Neural cell (in vitro differentiated cells): ENCODE results near the gene POMT2. TPM values are rescaled to one million over a fixed set of nuclear protein-coding genes. Genes with fewer than 3 reads are reported as not detected.

Source experiments
- H2AFZ ChIP-seq: fragments of 200-600, 300-800 bp; sonication (generic), shearing (Covaris generic); 2 replicates; pipeline ENCODE4 v1.6.0; 2014; ENCODE audit warnings: low read depth, mild to moderate bottlenecking, antibody characterized with exemption, low read length, moderate library complexity
- H3F3A ChIP-seq: fragments of 200-600 bp; shearing (Covaris generic); 2 replicates; pipeline ENCODE4 v1.6.1; 2016; ENCODE audit warnings: mild to moderate bottlenecking, moderate library complexity, mixed read lengths, antibody characterized with exemption, low read length; ENCODE audit not compliant: insufficient read depth, poor library complexity, severe bottlenecking
- H3K27ac ChIP-seq: fragments of 200-600, 300-800 bp; sonication (generic), shearing (Covaris generic); 2 replicates; pipeline ENCODE4 v1.5.1; 2014; ENCODE audit warnings: mild to moderate bottlenecking, low read length, moderate library complexity
- H3K27me3 ChIP-seq: fragments of 300-800, 200-600 bp; sonication (generic), shearing (Covaris generic); 2 replicates; pipeline ENCODE4 v1.6.0; 2014; ENCODE audit warnings: mild to moderate bottlenecking, low read depth, low read length, moderate library complexity; ENCODE audit not compliant: insufficient read depth
- H3K36me3 ChIP-seq: fragments of 300-800, 200-600 bp; sonication (generic), shearing (Covaris generic); 2 replicates; pipeline ENCODE4 v1.5.1; 2014; ENCODE audit warnings: mild to moderate bottlenecking, antibody characterized with exemption, low read length, moderate library complexity; ENCODE audit not compliant: insufficient read depth
- H3K4me2 ChIP-seq: fragments of 300-800, 200-600 bp; sonication (generic), shearing (Covaris generic); 2 replicates; pipeline ENCODE4 v1.6.0; 2014; ENCODE audit warnings: mild to moderate bottlenecking, low read length
- H3K4me3 ChIP-seq: fragments of 300-800, 200-600 bp; sonication (generic), shearing (Covaris generic); 2 replicates; pipeline ENCODE4 v1.5.1; 2014; ENCODE audit warnings: mild to moderate bottlenecking, low read length, moderate library complexity
- H3K79me2 ChIP-seq: fragments of 200-600 bp; shearing (Covaris generic); replicated peaks from 2 replicates; pipeline ENCODE4 v1.6.0; 2014; ENCODE audit warnings: mild to moderate bottlenecking, low read length, moderate library complexity; ENCODE audit not compliant: insufficient read depth
- H3K9ac ChIP-seq: fragments of 300-800, 200-600 bp; sonication (generic), shearing (Covaris generic); 2 replicates; pipeline ENCODE4 v1.6.1; 2016; ENCODE audit warnings: mild to moderate bottlenecking, low read length, mixed read lengths
- H3K9me2 ChIP-seq: fragments of 200-600 bp; shearing (Covaris generic); 2 replicates; pipeline ENCODE4 v1.6.1; 2016; ENCODE audit warnings: mild to moderate bottlenecking, low read length, mixed read lengths; ENCODE audit not compliant: insufficient read depth
- H3K9me3 ChIP-seq: fragments of 200-600, 300-800 bp; sonication (generic), shearing (Covaris generic); 2 replicates; pipeline ENCODE4 v1.6.1; 2016; ENCODE audit warnings: mild to moderate bottlenecking, mixed run types, low read length, moderate library complexity, mixed read lengths
- H4K20me1 ChIP-seq: fragments of 200-600 bp; shearing (Covaris generic); 2 replicates; pipeline ENCODE4 v1.6.1; 2016; ENCODE audit warnings: mild to moderate bottlenecking, mixed run types; ENCODE audit not compliant: insufficient read depth
- CTCF ChIP-seq: fragments of 450-650 bp; IDR thresholded peaks from 2 replicates; pipeline ENCODE4 v1.5.1; 2014; ENCODE audit warnings: antibody characterized with exemption, mild to moderate bottlenecking, moderate library complexity; ENCODE audit not compliant: poor library complexity, severe bottlenecking
- EP300 ChIP-seq: fragments of 450-650 bp; conservative IDR thresholded peaks from 2 replicates; pipeline ENCODE4 v1.6.1; 2014; ENCODE audit warnings: antibody characterized with exemption, mild to moderate bottlenecking, moderate library complexity; ENCODE audit not compliant: poor library complexity, severe bottlenecking
- EZH2 ChIP-seq: fragments of 200-600, 300-800 bp; shearing (Covaris generic), sonication (generic); IDR thresholded peaks from 2 replicates; pipeline ENCODE4 v1.6.1; 2014; ENCODE audit warnings: antibody characterized with exemption, low read length, borderline replicate concordance, mild to moderate bottlenecking; ENCODE audit not compliant: insufficient read depth, poor library complexity, severe bottlenecking
- MXI1 ChIP-seq: fragments of 450-650 bp; conservative IDR thresholded peaks from 2 replicates; pipeline ENCODE4 v1.6.1; 2014; ENCODE audit warnings: antibody characterized with exemption, mild to moderate bottlenecking; ENCODE audit not compliant: poor library complexity, severe bottlenecking
- POLR2AphosphoS5 ChIP-seq: IDR thresholded peaks from 2 replicates; pipeline ENCODE4 v1.6.1; 2012
- RAD21 ChIP-seq: fragments of 450-650 bp; conservative IDR thresholded peaks from 2 replicates; pipeline ENCODE4 v1.6.1; 2014; ENCODE audit warnings: antibody characterized with exemption, mild to moderate bottlenecking, moderate library complexity
- REST ChIP-seq: IDR thresholded peaks from 2 replicates; pipeline ENCODE4 v1.6.1; 2012; ENCODE audit warnings: borderline replicate concordance
- SMC3 ChIP-seq: fragments of 450-650 bp; conservative IDR thresholded peaks from 2 replicates; pipeline ENCODE4 v1.6.1; 2014; ENCODE audit warnings: antibody characterized with exemption, mild to moderate bottlenecking, moderate library complexity; ENCODE audit not compliant: poor library complexity
- TAF1 ChIP-seq: IDR thresholded peaks from 2 replicates; pipeline ENCODE4 v1.6.1; 2012; ENCODE audit warnings: low read depth
- polyA plus RNA-seq: library from polyadenylated mRNA; depleted of rRNA; stranded (reverse); fragments of >200 nt; gene quantifications from 2 replicates; pipeline ENCODE4 v1.2.3, GENCODE V29; 2014

Gene POMT2
- polyA plus RNA-seq, 1 donor from 2014 or later = 9.6 TPM

- Histone ChIP-seq H2AFZ (no peak overlapping the region), H3K36me3 (peaks cover 5% of the 10 kb centered on the region), H3K79me2 (no peaks in the 10 kb centered on the region), H3K27ac (no peak overlapping the region), H3F3A (no peaks in the 10 kb centered on the region), H3K4me3 (no peak overlapping the region), H3K9me3 (peaks cover 5% of the 10 kb centered on the region), H3K9me2 (no peaks in the 10 kb centered on the region), H4K20me1 (no peaks in the 10 kb centered on the region), H3K27me3 (no peaks in the 10 kb centered on the region), H3K4me2 (no peak overlapping the region), H3K9ac (no peak overlapping the region)
- no peak for TF ChIP-seq RAD21
- TF ChIP-seq POLR2AphosphoS5 = no peak
- TF ChIP-seq REST = no peak
- no peak for TF ChIP-seq SMC3
- no peak for TF ChIP-seq EZH2
- TF ChIP-seq CTCF = no peak
- TF ChIP-seq MXI1 = no peak
- no peak for TF ChIP-seq TAF1
- TF ChIP-seq EP300 = no peak
Observed at GRCh38 chr14:77231721-77232120, 89.0 kb downstream of the POMT2 start.

GRCh38 chr14:77230914-77231313 lies 89.8 kb downstream of the POMT2 start:
- no peak for TF ChIP-seq SMC3
- no peak for TF ChIP-seq EP300
- no peak for TF ChIP-seq REST
- no peak for TF ChIP-seq RAD21
- TF ChIP-seq TAF1 = no peak
- no peak for TF ChIP-seq POLR2AphosphoS5
- TF ChIP-seq EZH2 = no peak
- TF ChIP-seq MXI1 = no peak
- no peak for TF ChIP-seq CTCF
- peaks cover 5% of the 10 kb centered on the region for H3K9me3 ChIP-seq

More at GRCh38 chr14:77230914-77231313, 89.8 kb downstream of the POMT2 start:
- H3K27ac ChIP-seq = no peak overlapping the region
- H3K79me2 ChIP-seq = no peaks in the 10 kb centered on the region
- H3K36me3 ChIP-seq = peaks cover 5% of the 10 kb centered on the region
- H3K4me3 ChIP-seq = no peak overlapping the region
- H2AFZ ChIP-seq = no peak overlapping the region
- H4K20me1 ChIP-seq = no peaks in the 10 kb centered on the region
- no peaks in the 10 kb centered on the region for H3K9me2 ChIP-seq
- no peaks in the 10 kb centered on the region for H3F3A ChIP-seq
- no peak overlapping the region for H3K9ac ChIP-seq
- H3K27me3 ChIP-seq = no peaks in the 10 kb centered on the region
- no peak overlapping the region for H3K4me2 ChIP-seq
